Left renal pelvis (tissue), 4 donors: ENCODE measurements around the gene AGPAT3. TPM values are rescaled to one million over a fixed set of nuclear protein-coding genes. Genes with fewer than 3 reads are reported as not detected.
"Not testable (repeated sequence)": the region's sequence is repeated elsewhere in the genome, so short reads cannot be mapped to it uniquely, and the experiment has no call there.

Experiments
- DNase-seq, 4 donors: peaks; one replicate each; pipeline ENCODE4 v3.0.0-alpha.2; 2013; ENCODE audit warnings: low read depth in 4 of 4, low spot score in 3 of 4
- polyA plus RNA-seq, 4 donors: library from polyadenylated mRNA; unstranded; fragments of 120-200 nt; gene quantifications; one replicate each; pipeline ENCODE4 v1.2.1, GENCODE V29; 2013; ENCODE audit not compliant: insufficient read length in 4 of 4

The AGPAT3 gene
- polyA plus RNA-seq, 4 donors = 24.3 to 69.1 (median 51.0) TPM

DNA sequence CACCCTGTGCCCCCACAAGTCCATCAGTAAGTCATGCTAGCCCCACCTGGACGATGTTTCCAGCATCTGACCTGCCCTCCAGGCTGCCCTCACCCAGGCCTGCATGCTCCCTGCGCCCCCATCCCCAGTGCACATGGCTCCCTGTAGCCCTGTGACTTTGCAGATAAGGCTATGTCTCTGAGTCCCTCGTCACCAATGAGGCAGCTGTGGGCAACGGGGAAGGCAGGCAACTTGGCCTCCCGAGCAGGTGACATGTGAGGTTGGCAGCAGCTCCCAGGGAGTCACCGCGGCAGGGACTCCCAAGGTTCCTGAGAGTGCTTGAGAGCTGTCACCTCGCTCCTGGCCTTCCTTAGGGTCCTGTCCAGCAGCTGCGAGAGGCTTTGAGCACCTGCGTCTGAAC, 32.4 kb upstream of the AGPAT3 start:
- no peak for DNase-seq

- DNase-seq = no peak
These were observed 30.7 kb upstream of the AGPAT3 start for GRCh38 chr21:43834146-43834905.

DNA sequence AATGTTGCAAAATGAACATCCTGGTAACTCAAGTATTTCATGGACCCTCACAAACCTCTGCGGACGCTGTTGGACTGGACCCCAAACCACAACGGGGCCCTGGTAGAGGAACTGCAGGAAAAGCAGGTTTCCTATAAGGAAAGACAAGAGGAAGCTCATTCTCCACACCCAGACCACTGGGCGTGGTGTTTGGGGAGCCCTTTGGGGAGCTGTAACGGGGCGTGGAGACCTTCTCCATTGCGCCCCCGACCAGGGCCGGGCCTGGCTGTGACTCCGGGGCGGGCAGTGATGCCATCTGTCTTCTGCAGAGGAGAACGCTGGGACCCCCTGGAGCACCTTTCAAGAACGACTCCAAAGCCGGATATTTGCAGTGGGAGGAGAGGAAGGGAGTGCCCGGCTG, 30.0 kb upstream of the AGPAT3 start:
- no peak for DNase-seq

DNA sequence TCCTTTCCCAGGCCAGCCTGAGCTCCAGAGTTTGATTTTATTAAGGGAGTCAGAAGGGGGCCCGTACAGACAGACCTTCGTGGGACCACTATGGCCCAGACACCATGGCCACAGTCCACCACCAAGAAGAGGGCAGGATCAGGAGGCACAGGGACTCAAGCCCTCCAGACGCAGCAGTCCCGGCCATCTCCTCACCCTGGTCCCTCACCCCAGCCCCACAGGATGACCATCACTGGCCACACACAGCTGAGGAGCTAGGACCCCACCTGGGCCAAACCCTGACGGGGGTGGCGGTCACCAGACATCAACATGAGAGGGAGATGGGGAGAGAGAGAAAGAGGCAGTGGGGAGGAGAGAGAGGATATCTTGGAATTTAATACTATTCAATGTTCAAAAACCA, 29.2 kb upstream of the AGPAT3 start:
- DNase-seq = no peak

- DNase-seq = no peak
These were observed 28.4 kb upstream of the AGPAT3 start for GRCh38 chr21:43836616-43837015.

DNA sequence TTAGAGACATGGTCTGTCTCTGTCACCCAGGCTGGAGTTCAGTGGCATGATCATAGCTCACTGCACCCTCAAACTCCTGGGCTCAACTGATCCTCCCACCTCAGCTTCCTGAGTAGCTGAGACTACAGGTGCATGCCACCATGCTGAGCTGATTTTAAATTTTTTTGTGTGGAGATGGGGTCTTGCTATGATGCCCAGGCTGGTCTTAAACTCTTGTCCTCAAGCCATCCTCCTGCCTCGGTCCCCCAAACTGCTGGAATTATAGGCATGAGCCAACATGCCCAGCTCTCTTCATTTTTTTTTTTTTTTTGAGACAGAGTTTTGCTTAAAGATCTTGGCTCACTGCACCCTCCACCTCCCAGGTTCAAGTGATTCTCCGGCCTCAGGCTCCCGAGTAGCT, 24.8 kb upstream of the AGPAT3 start:
- no peak for DNase-seq

DNA sequence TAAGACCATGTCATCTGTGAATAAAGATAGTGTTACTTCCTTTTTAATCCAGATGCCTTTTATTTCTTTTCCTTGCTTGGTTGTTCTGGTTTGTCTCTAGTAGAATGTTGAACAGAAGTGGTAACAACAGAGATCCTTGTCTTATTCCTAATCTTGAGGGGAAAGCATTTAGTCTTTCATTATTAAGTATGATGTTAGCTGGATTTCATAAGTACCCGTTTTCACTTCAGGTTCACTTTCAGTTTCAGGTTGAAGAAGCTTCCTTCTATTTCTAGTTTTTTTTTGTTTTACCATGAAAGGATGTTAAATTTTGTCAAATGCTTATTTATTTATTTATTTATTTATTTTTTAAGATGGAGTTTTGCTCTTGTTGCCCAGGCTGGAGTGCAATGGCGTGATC, 22.3 kb upstream of the AGPAT3 start:
- no peak for DNase-seq

- DNase-seq = not testable (repeated sequence)
These were observed 20.1 kb upstream of the AGPAT3 start for GRCh38 chr21:43844906-43845305.

DNA sequence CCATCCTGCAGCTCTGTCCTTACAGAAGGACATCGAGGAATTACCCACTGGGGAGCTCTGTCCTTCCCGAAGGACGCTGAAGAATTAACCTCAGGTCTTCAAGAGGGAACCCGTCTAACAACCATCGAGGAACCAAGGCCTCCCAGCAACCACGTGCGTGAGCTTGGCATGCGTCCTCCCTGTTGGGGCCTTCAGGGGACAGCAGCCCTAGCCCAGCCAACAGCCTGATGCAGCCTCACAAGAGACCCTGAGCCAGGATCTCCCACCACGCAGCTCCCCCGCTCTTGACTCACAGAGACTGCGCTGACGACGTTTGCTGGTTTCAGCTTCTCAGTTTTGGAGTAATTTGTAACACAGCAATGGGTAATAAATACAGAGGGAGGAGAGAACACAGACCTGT, 19.6 kb upstream of the AGPAT3 start:
- DNase-seq = no peak

GRCh38 chr21:43846430-43846829, 18.6 kb upstream of the AGPAT3 start:
- no peak for DNase-seq

DNA sequence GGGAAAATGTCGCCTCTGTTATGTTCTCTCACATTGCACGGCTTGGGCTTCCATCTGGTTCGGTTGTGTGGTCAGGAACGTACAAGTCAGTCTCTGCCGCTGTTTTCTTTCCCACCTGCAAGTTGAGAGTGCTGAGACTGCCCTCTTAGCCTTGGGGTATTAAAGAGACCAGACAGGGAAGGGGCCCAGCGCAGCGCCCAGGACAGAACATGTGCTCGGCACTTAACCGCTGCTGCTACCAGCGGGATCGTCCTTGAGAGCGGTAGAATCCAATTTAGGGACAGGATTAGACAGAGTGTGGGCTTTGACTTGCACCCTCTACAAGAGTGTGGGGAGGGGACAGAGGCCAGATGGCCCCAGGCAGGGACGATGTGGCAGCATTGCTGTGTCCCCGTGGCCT, 17.7 kb upstream of the AGPAT3 start:
- no peak for DNase-seq

DNA sequence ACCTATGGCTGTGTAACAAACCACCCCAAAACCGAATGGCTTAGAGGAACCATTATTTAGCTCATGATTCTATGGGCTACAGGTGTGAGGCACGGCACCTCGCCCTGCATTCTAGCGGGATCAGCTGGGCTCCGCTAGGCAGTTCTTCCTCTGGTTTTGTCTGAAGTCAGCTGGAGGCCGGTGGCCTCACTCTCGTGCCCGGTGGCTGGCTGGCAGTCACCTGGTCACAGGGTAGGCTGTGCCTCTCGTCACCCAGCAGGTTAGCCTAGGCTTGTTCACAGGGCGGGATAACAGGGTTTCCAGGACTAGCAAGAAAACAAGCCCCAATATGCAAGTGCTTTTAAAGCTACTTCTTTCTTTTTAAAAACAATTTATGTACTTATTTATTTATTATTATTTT, 16.3 kb upstream of the AGPAT3 start:
- no peak for DNase-seq

- DNase-seq = no peak
These were observed 15.3 kb upstream of the AGPAT3 start for GRCh38 chr21:43849532-43850299.

GRCh38 chr21:43850728-43851295, 14.2 kb upstream of the AGPAT3 start:
- DNase-seq = no peak

- no peak for DNase-seq
These were observed 13.4 kb upstream of the AGPAT3 start for GRCh38 chr21:43851593-43851992.

- DNase-seq = no peak
These were observed 10.9 kb upstream of the AGPAT3 start for GRCh38 chr21:43853851-43854772.

GRCh38 chr21:43854773-43855633, 10.0 kb upstream of the AGPAT3 start:
- DNase-seq = no peak

- DNase-seq = no peak
These were observed 9.1 kb upstream of the AGPAT3 start for GRCh38 chr21:43855955-43856354.

DNA sequence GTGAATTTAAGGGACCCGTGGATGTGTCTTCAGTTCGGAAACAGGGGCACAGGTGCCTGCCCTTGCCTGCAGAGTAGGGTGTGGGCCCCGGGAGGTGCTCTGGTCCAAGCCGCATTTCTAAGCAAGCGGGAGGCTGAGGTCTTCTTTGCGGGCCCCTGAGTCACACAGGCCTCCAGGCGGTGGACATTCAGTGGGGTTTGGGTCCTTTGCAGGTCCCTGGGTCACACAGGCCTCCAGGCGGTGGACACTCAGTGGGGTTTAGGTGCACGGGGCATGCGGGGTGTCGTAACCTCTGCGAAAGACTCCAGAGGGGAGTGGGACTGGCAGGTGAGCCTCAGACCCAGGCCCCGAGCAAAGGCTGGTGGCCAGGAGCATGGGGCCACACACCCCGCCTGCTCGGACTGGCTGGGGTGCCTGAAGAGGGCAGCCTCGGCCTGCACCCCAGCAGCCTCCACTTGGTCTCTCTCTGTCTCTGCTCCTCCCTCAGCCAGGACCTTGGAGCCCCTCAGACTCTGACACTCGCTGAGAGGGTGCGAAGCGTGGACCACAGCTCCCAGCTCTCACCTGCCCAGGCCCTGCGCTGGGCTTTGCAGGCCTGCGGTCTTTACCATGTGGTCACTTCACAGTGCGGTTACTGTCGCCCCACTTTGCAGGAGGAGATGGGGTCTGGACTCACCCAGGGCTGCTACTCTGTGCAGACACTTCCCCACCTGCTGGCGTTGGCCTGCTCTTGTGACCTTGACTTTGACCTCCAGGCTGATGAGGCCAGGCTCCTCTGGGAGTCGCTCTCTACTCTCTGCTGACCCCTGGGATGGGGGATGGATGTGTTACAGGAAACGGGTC, 6.0 kb upstream of the AGPAT3 start:
- DNase-seq = no peak
